CD14-positive monocyte (primary cell): ENCODE data around the gene FOXD4. TPM values are rescaled to one million over a fixed set of nuclear protein-coding genes. Genes with fewer than 3 reads are reported as not detected.
"Not testable (repeated sequence)": the region's sequence is repeated elsewhere in the genome, so short reads cannot be mapped to it uniquely, and the experiment has no call there.

Experiments used
- DNase-seq, 3 donors: peaks; one replicate each; pipeline ENCODE4 v3.0.0-alpha.2; 2011 to 2022
- H2AFZ ChIP-seq: 2 replicates; pipeline ENCODE4 v1.6.0; 2012; ENCODE audit warnings: mild to moderate bottlenecking, low read depth, low read length, inconsistent platforms; ENCODE audit not compliant: insufficient read depth, poor library complexity, severe bottlenecking
- H3K27ac ChIP-seq, 2 donors: 1 replicate in 1 of 2; 2 replicates in 1 of 2; pipeline ENCODE4 v1.5.1; 2012 to 2013; ENCODE audit warnings: low read length in 2 of 2, control low read depth in 1 of 2, inconsistent platforms in 1 of 2, low read depth in 1 of 2, mild to moderate bottlenecking in 1 of 2
- H3K27me3 ChIP-seq, 2 donors: one replicate each; pipeline versions ENCODE4 v1.6.0 to v1.6.1; 2011 to 2013; ENCODE audit warnings: low read length in 2 of 2; ENCODE audit not compliant: control insufficient read depth in 2 of 2, insufficient read depth in 2 of 2
- H3K36me3 ChIP-seq, 2 donors: replicated peaks in 1 of 2; 1 replicate in 1 of 2; 2 replicates in 1 of 2; pipeline versions ENCODE4 v1.5.1 to v1.6.1; 2012 to 2013; ENCODE audit warnings: low read length in 2 of 2, control low read depth in 1 of 2, inconsistent platforms in 1 of 2, mild to moderate bottlenecking in 1 of 2; ENCODE audit not compliant: insufficient read depth in 2 of 2, control insufficient read depth in 1 of 2
- H3K4me1 ChIP-seq, 2 donors: 1 replicate in 1 of 2; 2 replicates in 1 of 2; pipeline versions ENCODE4 v1.5.1 to v1.6.1; 2012 to 2013; ENCODE audit warnings: low read length in 2 of 2, control low read depth in 1 of 2, inconsistent platforms in 1 of 2, mild to moderate bottlenecking in 1 of 2, moderate library complexity in 1 of 2; ENCODE audit not compliant: insufficient read depth in 2 of 2, control insufficient read depth in 1 of 2
- H3K4me2 ChIP-seq: replicated peaks from 2 replicates; pipeline ENCODE3; 2012; ENCODE audit warnings: low read length, moderate library complexity, mild to moderate bottlenecking; ENCODE audit not compliant: poor library complexity, severe bottlenecking; ENCODE audit errors: extremely low read depth
- H3K4me3 ChIP-seq, 3 experiments: fragments of 200-600 bp in 1 of 3; sonication (generic) in 1 of 3; replicated peaks in 1 of 3; 1 replicate in 2 of 3; 2 replicates in 1 of 3; pipeline ENCODE4 v1.5.1; 2011 to 2013; ENCODE audit warnings: low read length in 3 of 3, mild to moderate bottlenecking in 3 of 3, control low read depth in 2 of 3, low read depth in 2 of 3, inconsistent platforms in 1 of 3, moderate library complexity in 1 of 3
- H3K79me2 ChIP-seq: 2 replicates; pipeline ENCODE4 v1.6.0; 2012; ENCODE audit warnings: mild to moderate bottlenecking, control low read depth, inconsistent platforms, low read length, moderate library complexity; ENCODE audit not compliant: insufficient read depth
- H3K9ac ChIP-seq: 2 replicates; pipeline ENCODE4 v1.6.0; 2017; ENCODE audit warnings: low read length, mild to moderate bottlenecking; ENCODE audit not compliant: insufficient read depth, poor library complexity, severe bottlenecking
- H3K9me3 ChIP-seq, 2 donors: replicated peaks in 1 of 2; 1 replicate in 1 of 2; 2 replicates in 1 of 2; pipeline versions ENCODE4 v1.5.1 to v1.6.1; 2012 to 2013; ENCODE audit warnings: low read length in 2 of 2, control low read depth in 1 of 2; ENCODE audit not compliant: control insufficient read depth in 1 of 2, insufficient read depth in 1 of 2
- H4K20me1 ChIP-seq: 2 replicates; pipeline ENCODE4 v1.6.0; 2012; ENCODE audit warnings: mild to moderate bottlenecking, low read length, control low read depth, moderate library complexity; ENCODE audit not compliant: insufficient read depth
- H3K27ac Mint-ChIP-seq, 7 donors: one replicate each; pipeline ENCODE4 v1.8.0; 2020; ENCODE audit warnings: mild to moderate bottlenecking in 7 of 7, mixed read lengths in 7 of 7, moderate library complexity in 6 of 7, inconsistent platforms in 2 of 7
- H3K27me3 Mint-ChIP-seq, 3 donors: one replicate each; pipeline ENCODE4 v1.8.0; 2021 to 2022; ENCODE audit warnings: low read depth in 3 of 3, mild to moderate bottlenecking in 3 of 3, mixed read lengths in 3 of 3, moderate library complexity in 3 of 3, inconsistent platforms in 1 of 3
- H3K36me3 Mint-ChIP-seq, 2 donors: one replicate each; pipeline ENCODE4 v1.8.0; 2020; ENCODE audit warnings: mixed read lengths in 2 of 2, inconsistent platforms in 1 of 2, mild to moderate bottlenecking in 1 of 2
- H3K4me1 Mint-ChIP-seq: one replicate; pipeline ENCODE4 v1.8.0; 2020; ENCODE audit warnings: mild to moderate bottlenecking, mixed read lengths
- H3K4me3 Mint-ChIP-seq, 2 donors: one replicate each; pipeline ENCODE4 v1.8.0; 2020; ENCODE audit warnings: mild to moderate bottlenecking in 2 of 2, mixed read lengths in 2 of 2, moderate library complexity in 1 of 2
- H3K9me3 Mint-ChIP-seq, 7 donors: one replicate each; pipeline ENCODE4 v1.8.0; 2020 to 2022; ENCODE audit warnings: mixed read lengths in 7 of 7, mild to moderate bottlenecking in 6 of 7, moderate library complexity in 6 of 7, inconsistent platforms in 2 of 7
- whole genome bisulfite sequencing: methylation state at CpG from one replicate; pipeline ENCODE4 v1.1.5; 2013; ENCODE audit warnings: missing lambda C conversion rate; ENCODE audit not compliant: insufficient coverage; 5-methylcytosine and 5-hydroxymethylcytosine counted together
- intact Hi-C, 2 donors: fragments of 100-400 bp; cut with micrococcal nuclease; formaldehyde crosslinking; loops; one replicate each; pipeline versions ENCODE4 v1.15.0 to v1.15.1; 2023
- polyA plus RNA-seq, 3 donors: library from polyadenylated mRNA; depleted of rRNA in 1 of 3; unstranded in 2 of 3; stranded (reverse) in 1 of 3; fragments of 300-500 nt in 2 of 3; fragments of >200 nt in 1 of 3; fragmentation: Illumina TruSeq in 2 of 3; gene quantifications; 1 replicate in 2 of 3; 2 replicates in 1 of 3; pipeline ENCODE4 v1.2.3, GENCODE V29; 2012 to 2021

FOXD4 gene
- polyA plus RNA-seq, 3 donors: not detected

DNA sequence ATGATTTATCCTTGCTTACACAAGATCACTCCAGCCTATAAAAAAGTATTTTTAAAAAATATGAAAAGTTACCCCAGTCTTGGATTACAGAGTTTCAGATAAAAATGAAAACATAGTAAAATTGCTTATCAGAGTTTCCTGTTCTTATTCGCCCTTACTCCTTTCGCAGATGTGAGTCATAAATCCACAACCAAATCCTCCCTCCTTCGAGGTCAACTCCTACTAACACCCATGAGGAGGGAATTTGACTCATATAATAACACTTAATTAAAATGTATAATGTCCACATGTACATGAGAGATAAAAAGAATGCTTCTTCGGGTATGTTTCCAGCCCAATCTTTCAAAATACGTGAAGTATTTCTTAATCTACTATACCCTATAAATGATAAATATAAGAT, 23.9 kb downstream of the FOXD4 start:
- no CpG with 5 or more reads among the region's 5 CpGs for WGBS
- H3K9me3 Mint-ChIP-seq, DNase-seq, H3K27me3 Mint-ChIP-seq, intact Hi-C loops, H3K9ac ChIP-seq, H3K27ac ChIP-seq, H3K36me3 Mint-ChIP-seq, H4K20me1 ChIP-seq, H3K36me3 ChIP-seq, H3K9me3 ChIP-seq, H3K4me2 ChIP-seq, H3K27me3 ChIP-seq, H3K4me1 Mint-ChIP-seq, H3K27ac Mint-ChIP-seq, H3K4me1 ChIP-seq, H3K79me2 ChIP-seq, H3K4me3 Mint-ChIP-seq, H3K4me3 ChIP-seq, H2AFZ ChIP-seq: not testable (repeated sequence)

DNA sequence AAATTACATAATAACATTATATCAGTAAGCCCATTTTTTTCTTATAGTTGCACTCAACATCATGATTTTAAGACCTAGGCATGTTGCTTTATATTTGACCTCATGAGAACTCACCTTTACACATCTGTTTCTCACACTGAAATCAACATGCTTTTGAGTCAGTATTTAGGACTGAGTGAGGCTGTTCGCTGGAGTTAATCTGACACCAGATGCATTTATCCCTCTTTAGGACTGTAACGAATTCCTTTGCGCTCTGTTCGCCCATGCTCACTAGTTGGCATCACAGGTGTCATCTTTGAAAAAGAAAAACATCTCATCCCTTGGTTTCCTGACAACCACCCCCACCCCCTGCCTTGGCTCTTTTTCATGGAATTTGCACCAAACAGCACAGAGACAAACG, 24.3 kb downstream of the FOXD4 start:
- WGBS: no CpG with 5 or more reads among the region's 5 CpGs
- H2AFZ ChIP-seq, H3K9ac ChIP-seq, intact Hi-C loops, H3K4me2 ChIP-seq, H4K20me1 ChIP-seq, H3K4me3 Mint-ChIP-seq, H3K4me1 Mint-ChIP-seq, H3K36me3 Mint-ChIP-seq, DNase-seq, H3K4me1 ChIP-seq, H3K27ac Mint-ChIP-seq, H3K9me3 ChIP-seq, H3K27me3 ChIP-seq, H3K27me3 Mint-ChIP-seq, H3K4me3 ChIP-seq, H3K36me3 ChIP-seq, H3K27ac ChIP-seq, H3K79me2 ChIP-seq, H3K9me3 Mint-ChIP-seq: not testable (repeated sequence)

DNA sequence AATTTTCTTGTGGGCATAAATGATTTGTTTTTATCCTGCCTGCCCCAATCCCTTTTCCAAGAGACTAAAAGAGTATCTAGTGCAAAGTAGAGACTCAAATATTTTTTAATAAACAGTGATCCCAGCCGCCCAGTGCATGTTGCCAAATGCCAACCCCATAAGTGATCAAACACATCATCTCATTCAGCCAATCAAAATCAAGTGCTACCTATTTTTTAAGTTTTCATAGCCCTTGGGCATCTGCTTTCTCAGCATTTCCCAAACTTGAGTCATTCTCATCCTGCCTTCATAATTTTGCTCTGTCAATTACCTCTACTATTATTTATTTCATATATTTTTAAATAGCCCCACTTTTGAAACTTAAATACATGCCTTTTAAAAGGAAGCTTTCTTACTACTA, 27.4 kb downstream of the FOXD4 start:
- H3K27me3 ChIP-seq, H3K9me3 Mint-ChIP-seq, H3K4me3 Mint-ChIP-seq, intact Hi-C loops, H3K79me2 ChIP-seq, H3K27ac ChIP-seq, H3K4me1 Mint-ChIP-seq, H3K36me3 Mint-ChIP-seq, DNase-seq, H3K4me3 ChIP-seq, H3K4me1 ChIP-seq, H3K36me3 ChIP-seq, H3K4me2 ChIP-seq, H3K9me3 ChIP-seq, H3K27ac Mint-ChIP-seq, H2AFZ ChIP-seq, H3K9ac ChIP-seq, H4K20me1 ChIP-seq: not testable (repeated sequence)
- WGBS: no CpG with 5 or more reads among the region's 1 CpG
- peaks cover 0 to 11% (median 7%) of the 10 kb centered on the region in 3 donors for H3K27me3 Mint-ChIP-seq
